ENCODE data around the gene ADGRB3.
"Not testable (repeated sequence)": the region's sequence is repeated elsewhere in the genome, so short reads cannot be mapped to it uniquely, and the experiment has no call there.

DNA sequence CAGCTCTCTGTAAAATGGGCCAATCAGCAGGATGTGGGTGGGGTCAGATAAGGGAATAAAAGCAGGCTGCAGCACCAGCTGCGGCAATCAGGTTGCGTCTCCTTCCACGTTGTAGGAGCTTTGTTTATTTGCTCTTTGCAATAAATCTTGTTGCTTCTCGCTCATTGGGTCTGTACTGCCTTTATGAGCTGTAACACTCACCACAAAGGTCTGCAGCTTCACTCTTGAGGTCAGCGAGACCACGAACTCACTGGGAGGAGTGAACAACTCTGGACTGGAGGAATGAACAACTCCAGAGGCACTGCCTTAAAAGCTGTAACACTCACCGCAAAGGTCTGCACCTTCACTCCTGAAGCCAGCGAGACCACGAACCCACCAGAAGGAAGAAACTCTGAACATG lies 248.2 kb downstream of the ADGRB3 start:
- TF ChIP-seq, protein P1, sequence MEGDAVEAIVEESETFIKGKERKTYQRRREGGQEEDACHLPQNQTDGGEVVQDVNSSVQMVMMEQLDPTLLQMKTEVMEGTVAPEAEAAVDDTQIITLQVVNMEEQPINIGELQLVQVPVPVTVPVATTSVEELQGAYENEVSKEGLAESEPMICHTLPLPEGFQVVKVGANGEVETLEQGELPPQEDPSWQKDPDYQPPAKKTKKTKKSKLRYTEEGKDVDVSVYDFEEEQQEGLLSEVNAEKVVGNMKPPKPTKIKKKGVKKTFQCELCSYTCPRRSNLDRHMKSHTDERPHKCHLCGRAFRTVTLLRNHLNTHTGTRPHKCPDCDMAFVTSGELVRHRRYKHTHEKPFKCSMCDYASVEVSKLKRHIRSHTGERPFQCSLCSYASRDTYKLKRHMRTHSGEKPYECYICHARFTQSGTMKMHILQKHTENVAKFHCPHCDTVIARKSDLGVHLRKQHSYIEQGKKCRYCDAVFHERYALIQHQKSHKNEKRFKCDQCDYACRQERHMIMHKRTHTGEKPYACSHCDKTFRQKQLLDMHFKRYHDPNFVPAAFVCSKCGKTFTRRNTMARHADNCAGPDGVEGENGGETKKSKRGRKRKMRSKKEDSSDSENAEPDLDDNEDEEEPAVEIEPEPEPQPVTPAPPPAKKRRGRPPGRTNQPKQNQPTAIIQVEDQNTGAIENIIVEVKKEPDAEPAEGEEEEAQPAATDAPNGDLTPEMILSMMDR (conservative IDR thresholded peaks at IDR 0.05; ENCODE audit: low read depth, low read length) = not testable (repeated sequence)
- not testable (repeated sequence) for TF ChIP-seq EZH2 (IDR thresholded peaks at IDR 0.05; ENCODE audit: borderline replicate concordance, low read depth, low read length, poor library complexity, severe bottlenecking)

Measured in A673 (cell line).